Stimulated activated CD4-positive, alpha-beta T cell treated with anti-CD3 and anti-CD28 coated beads, TNF-alpha, amount 100 ng/mL, for 4 hours (primary cell): ENCODE results near the gene CCDC97.

ENCODE experiments used
- DNase-seq, 3 experiments: peaks; one replicate each; pipeline ENCODE4 v3.0.0-alpha.2; 2020; ENCODE audit warnings: low read depth in 3 of 3

The CCDC97 gene

GRCh38 chr19:41320185-41320518 is 10.2 kb downstream of the CCDC97 start:
- DNase-seq, result no peak

DNA sequence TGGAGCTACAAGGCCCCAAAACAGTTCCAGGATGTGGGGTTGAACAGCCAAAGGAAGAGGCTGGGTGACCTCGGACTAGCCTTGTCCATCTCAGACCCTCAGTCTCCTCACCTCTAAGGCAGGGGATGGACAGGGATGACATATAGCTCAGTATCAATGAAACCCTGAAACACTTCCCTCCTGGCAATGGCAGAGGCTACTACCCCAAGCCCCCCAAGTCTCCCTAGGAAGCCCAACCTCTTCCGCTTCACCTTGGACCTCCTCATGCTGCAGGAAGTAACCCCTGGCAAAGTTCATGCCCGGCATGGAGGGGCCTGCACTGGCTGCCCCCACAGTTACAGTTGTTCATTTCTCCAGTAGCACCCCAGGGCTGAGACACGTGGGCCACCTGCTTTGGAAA is 10.6 kb downstream of the CCDC97 start:
- DNase-seq, result no peak

- DNase-seq, result no peak
Observed at GRCh38 chr19:41321204-41321599, 11.2 kb downstream of the CCDC97 start.

DNA sequence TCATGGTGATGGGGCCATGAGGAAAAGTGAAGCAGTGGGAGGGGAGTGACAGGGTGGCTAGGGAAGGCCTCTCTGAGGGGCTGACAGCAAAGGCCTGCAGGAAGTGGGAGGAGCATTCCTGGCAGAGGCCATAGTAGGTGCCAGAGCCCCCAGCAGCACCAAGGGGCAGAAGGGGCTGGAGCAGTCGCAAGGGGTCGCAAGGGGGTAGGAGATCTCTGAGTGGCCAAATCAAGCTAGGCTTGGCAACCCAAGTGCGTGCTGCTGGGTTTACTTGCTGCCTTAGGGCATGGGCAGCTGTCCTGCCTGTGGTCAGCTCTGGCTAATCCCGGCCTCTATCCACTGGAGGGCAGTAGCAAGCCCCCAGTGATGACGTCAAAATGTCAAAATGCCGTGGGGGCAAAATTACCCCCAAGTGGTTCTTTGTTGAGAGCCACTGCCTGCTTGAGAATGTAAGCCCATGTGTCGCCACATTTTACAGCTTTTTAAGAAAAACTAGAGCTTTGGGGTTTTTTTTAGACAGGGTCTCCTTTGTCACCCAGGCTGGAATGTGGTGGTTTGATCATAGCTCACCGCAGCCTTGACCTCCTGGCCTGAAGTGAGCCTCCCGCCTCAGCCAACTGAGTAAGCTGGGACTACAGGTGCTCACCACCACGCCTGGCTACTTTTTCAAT is 11.8 kb downstream of the CCDC97 start:
- no peak for DNase-seq

DNA sequence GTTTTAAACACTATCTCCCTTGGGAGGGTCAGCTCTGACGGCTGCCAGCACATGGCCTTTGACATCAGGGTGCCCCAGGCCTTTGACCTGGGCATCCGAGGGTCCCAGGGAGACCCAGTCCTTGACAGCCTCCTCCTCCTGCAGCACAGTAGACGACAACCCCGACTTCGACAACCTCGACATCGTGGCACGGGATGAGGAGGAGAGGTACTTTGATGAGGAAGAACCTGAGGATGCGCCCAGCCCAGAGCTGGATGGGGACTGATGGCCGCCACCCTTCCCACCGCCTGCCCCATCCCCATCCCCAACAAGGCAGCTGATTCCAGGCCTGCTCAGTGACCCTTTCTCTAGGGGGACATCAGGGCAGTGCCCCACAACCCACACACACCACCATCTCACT is 12.5 kb downstream of the CCDC97 start:
- no peak for DNase-seq

DNA sequence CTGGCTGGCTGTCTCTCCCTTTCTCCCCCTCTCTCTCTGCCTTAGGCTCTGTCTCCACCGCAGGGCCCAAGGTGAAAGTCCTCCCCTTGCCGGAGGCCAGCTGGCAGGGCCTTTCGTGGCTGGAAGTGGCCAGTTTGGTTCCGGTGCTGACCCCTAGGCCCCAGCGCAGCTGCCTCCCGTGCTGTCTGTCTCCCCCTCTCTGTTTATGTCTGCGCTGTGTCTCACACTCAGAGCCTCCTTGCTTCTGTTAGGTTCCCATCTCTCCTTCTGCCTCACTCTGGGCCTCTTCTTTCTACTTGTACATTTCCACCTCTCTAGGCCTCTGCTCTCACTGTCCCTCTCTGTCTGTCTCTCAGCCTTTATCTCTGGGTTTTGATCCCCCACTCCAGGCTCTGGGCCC is 13.1 kb downstream of the CCDC97 start:
- no peak for DNase-seq

DNA sequence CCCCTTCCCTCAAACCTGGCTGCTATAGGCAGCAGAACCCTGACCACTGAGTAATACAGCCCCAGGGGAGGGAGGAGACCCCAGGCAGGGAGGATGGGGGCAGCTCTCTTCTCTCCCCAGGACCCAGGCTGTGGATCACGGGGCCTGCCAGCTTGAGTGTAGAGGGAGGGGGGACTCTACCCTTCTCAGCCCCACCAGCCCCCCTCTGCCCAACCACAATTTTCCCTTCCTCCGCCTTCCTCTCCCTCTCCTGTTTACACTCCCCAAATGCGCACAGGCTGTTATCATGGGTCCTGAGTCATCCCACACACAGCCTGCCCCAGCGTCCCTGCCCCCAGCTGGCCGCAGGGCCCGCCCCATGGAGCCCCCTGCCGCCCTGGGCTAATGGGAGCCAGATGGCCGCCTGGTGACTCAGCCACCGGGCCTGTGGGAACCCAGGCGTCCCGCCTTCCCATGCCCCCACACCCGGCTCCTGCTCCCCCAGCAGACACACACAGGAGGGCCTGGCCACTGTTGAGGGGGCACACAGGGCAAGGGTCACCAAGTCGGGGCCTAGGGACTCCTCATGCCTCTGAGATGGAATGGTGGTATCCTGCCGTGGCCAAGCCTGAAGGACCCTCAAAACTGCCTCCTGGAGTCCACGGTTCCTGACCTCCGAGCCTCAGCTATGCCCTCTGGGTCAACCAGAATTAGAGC is 13.6 kb downstream of the CCDC97 start:
- no peak for DNase-seq

DNA sequence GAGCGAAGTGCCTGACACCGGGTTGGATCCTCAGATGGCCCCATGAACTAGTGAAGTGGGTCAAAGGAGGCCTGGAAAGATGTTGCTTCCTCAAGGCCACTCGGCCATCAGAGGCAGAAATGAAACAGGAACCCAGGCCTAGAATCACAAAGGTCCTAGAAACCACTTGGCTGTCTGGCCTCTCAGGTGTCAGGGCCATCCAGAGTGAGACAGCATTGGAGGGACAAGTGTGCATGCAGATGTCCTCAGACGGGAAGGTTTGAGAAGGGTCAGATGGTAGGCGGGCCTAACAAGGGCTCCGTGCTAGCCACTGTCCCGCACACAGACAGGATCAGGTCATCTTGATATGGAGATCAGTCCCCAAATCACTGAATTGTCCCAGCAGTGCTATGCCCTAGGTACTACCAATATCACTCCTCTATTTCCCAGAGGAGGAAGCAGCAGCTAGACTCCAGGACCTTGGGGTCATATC is 14.3 kb downstream of the CCDC97 start:
- no peak for DNase-seq

DNA sequence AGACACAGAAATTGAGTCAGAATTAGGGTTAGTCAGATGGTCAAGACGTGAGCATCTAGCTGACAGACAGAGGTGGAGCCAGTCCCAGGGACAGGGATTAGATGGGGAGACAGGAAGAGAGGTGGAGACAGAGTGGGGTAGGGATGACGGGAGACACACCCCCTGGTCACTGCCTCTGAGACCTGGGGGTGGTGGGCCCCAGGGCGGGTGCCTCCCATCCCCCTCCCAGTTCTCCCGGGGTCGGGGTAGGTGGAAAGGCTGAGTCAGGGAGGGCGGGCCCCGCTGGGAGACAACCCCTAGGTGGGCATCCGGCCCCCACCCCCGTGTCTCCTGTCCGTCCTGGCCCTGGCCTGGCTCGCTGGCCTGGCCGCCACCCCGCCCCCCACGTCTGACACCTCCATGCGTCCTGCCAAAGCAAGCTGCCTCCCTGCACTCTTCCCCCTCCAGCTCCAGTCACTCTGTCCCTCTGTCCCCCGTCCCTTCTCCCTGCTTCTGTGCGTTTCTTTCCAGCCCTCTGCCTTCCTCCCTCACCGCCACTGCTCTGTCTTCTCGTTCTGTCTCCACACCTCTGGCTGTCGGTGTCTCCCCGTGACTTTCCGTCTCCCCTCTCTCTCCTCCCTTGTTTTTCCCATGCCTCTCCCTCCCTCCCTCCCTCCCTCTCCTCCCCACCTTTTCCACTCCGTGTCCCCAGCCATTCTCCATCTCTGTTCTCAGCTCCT is 15.1 kb downstream of the CCDC97 start:
- DNase-seq, result no peak

GRCh38 chr19:41325640-41325946 is 15.6 kb downstream of the CCDC97 start:
- DNase-seq, result no peak

GRCh38 chr19:41325947-41326706 is 16.2 kb downstream of the CCDC97 start:
- DNase-seq, result no peak

DNA sequence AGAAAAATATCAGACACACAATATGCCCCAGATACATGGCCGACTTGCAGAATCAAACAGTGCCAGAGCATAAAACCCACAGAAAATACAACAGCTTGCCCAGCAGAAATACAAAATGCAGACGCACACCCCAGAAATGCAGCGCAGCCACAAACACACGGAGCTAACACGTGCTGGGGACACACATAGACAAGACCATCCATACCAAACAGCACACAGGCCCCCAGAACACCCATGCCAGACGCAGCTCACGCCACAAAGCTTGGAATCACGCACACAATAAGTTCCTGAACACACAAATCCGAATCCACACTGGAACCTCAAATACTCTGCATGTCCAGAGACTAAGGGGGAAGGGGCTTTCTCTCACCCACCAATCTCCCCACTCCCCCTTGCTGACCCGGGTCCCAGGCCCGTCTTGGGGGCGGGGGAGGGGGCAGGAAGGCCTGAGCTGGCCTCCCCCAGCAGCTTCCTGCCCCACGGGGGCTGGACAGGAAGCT is 17.2 kb downstream of the CCDC97 start:
- no peak for DNase-seq

- peak; percentile 64 to 79 (median 67) for DNase-seq
Observed at GRCh38 chr19:41327576-41328156, 17.7 kb downstream of the CCDC97 start.

DNA sequence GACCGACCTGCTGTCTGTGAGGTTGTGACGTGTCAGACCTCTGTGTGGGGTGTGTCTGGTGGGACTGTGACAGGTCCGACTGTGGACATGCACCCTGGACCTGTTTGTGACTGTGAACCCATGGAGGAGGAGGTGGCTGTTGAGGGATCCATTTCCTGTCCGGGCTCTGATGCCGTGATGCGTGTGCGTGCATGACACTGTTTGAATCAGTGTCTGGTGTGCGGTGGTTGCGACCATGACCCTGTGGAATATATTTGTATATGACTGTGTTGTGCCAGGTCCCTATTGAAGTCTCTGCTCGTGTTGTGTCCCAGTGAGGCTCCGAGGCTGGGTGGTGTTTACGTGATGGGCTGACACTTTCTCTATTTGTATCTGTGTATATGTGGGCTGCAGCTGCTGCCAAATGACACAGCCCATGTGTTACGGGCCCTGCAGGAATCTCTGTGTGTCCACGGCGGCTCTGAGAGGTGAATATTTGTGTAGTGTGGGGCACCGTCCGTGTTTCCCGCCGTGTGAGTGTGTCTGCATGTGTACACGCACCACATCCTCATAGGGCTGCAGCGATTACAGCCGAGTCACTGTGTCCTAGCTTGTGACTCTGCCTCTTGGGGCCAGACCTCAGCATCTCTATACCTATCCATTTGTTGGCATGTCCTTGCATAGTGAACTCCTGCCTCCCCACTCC is 18.3 kb downstream of the CCDC97 start:
- no peak for DNase-seq

- DNase-seq, result no peak
Observed at GRCh38 chr19:41328842-41329225, 18.9 kb downstream of the CCDC97 start.

DNA sequence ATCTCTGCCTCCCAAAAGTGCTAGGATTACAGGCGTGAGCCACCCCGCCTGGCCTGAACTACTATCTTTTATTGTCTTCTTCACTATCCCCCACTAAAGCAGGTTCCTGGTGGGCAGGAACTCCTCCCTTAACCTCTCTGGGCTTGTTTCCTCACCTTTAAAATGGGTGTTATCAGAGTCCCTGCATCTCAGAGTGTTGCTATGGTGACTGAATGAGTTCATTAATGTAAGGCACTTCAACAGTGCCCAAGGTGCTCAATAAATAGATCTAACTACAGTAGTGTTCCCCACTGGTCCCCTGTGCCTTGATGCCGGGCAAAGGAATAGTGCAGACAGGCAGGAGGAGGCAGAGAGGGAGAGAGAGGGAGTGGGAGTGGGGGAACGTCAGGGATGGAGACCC is 20.5 kb downstream of the CCDC97 start:
- DNase-seq, result no peak

DNA sequence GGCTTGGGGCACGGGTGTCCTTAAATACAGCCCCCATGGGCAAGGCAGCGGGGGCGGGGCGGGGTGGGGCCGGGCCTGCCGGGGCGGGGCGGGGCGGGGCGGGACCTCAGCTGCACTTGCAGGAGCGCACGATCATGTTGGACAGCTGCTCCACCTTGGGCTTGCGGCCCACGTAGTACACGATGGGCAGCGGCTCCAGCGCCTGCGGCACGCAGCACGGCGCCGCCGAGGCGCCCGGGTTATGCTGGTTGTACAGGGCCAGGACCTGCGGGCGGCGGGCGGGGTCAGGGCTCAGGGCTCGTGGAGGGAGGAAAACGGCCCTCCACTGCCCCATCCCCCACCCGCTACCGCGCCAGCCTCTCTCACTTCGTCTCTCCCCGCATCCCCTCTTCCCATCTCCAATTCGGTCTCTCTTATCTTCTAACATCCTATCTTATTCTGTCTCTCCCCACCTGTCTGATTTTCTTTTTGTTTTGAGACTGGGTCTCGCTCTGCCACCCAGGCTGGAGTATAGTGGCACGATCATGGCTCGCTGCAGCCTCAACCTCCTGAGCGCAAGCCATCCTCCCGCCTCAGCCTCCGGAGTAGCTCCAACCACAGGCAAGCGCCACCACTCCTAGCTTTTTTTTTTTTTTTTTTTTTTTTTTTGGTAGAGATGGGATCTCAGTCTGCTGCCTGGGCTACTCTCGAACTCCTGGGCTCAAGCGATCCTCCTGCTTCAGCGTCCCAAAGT is 21.1 kb downstream of the CCDC97 start:
- no peak for DNase-seq

- no peak for DNase-seq
Observed at GRCh38 chr19:41332000-41332399, 22.0 kb downstream of the CCDC97 start.

- DNase-seq, result no peak
Observed at GRCh38 chr19:41332468-41332867, 22.5 kb downstream of the CCDC97 start.

- no peak for DNase-seq
Observed at GRCh38 chr19:41334793-41335192, 24.8 kb downstream of the CCDC97 start.

DNA sequence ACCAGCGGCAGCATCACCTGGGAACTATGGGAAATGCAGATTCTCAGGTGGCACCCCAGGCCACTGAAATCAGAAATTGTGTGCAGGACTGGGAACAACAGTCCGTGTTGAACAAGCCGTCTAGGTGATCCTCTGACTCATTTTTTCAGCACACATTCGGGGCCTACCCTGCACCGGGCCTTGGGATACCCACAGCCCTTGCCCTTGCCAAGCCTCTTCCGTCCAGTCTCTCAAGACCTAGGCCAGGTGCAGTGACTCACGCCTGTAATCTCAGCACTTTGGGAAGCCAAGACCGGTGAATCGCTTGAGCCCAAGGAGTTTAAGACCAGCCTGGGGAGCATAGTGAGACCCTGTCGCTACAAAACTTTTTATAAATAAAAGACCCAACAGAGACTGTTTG is 25.5 kb downstream of the CCDC97 start:
- no peak for DNase-seq
